DOHH2 (cell line): ENCODE results near the gene SCAMP1.

Source experiments
- H3F3A ChIP-seq: fragments of 200-600 bp; sonication (generic), shearing (Covaris generic); 2 replicates; pipeline ENCODE4 v1.6.0; 2016; ENCODE audit warnings: antibody characterized with exemption, mild to moderate bottlenecking; ENCODE audit not compliant: control insufficient read depth, insufficient read depth
- H3K27ac ChIP-seq: fragments of 200-600 bp; sonication (generic); 2 replicates; pipeline ENCODE4 v1.5.1; 2014; ENCODE audit warnings: low read depth, mild to moderate bottlenecking, low read length, moderate library complexity
- H3K27me3 ChIP-seq: fragments of 200-600 bp; sonication (generic); 2 replicates; pipeline ENCODE4 v1.6.1; 2014; ENCODE audit warnings: mild to moderate bottlenecking, low read length, mixed read lengths; ENCODE audit not compliant: control insufficient read depth
- H3K36me3 ChIP-seq: fragments of 200-600 bp; sonication (generic); 2 replicates; pipeline ENCODE4 v1.6.1; 2014; ENCODE audit warnings: mild to moderate bottlenecking, low read length, moderate library complexity, mixed read lengths; ENCODE audit not compliant: control insufficient read depth
- H3K4me1 ChIP-seq: fragments of 200-600 bp; sonication (generic); 2 replicates; pipeline ENCODE4 v1.6.1; 2014; ENCODE audit warnings: mild to moderate bottlenecking, low read length, mixed read lengths; ENCODE audit not compliant: control insufficient read depth
- H3K4me2 ChIP-seq: fragments of 200-600 bp; sonication (generic); 2 replicates; pipeline ENCODE4 v1.6.0; 2014; ENCODE audit warnings: mild to moderate bottlenecking, low read length, moderate library complexity
- H3K4me3 ChIP-seq: fragments of 200-600 bp; sonication (generic); 2 replicates; pipeline ENCODE4 v1.5.1; 2014; ENCODE audit warnings: mild to moderate bottlenecking, low read length, mixed read lengths
- H3K79me2 ChIP-seq: fragments of 200-600 bp; sonication (generic); 2 replicates; pipeline ENCODE4 v1.6.1; 2014; ENCODE audit warnings: mild to moderate bottlenecking, low read length, mixed read lengths; ENCODE audit not compliant: control insufficient read depth
- H3K9me2 ChIP-seq: fragments of 200-600 bp; sonication (generic); replicated peaks from 2 replicates; pipeline ENCODE4 v1.6.1; 2014; ENCODE audit warnings: mild to moderate bottlenecking, low read length, mixed read lengths; ENCODE audit not compliant: control insufficient read depth
- H3K9me3 ChIP-seq: fragments of 200-600 bp; sonication (generic); 2 replicates; pipeline ENCODE4 v1.6.1; 2014; ENCODE audit warnings: antibody characterized with exemption, low read length, mixed read lengths; ENCODE audit not compliant: control insufficient read depth, insufficient read depth
- H4K20me1 ChIP-seq: fragments of 200-600 bp; sonication (generic); 2 replicates; pipeline ENCODE4 v1.6.0; 2014; ENCODE audit warnings: low read depth, mild to moderate bottlenecking, antibody characterized with exemption, low read length, moderate library complexity; ENCODE audit not compliant: control insufficient read depth, insufficient read depth
- EZH2phosphoT487 ChIP-seq: fragments of 200-600 bp; sonication (generic); IDR thresholded peaks from 2 replicates; pipeline ENCODE4 v1.6.1; 2017; ENCODE audit warnings: borderline replicate concordance, mild to moderate bottlenecking, antibody characterized with exemption, low read length, moderate library complexity, mixed read lengths
- TF ChIP-seq, protein P1 (sequence below): fragments of 200-600 bp; sonication (generic); IDR thresholded peaks from one replicate; pipeline ENCODE4 v1.5.1; 2014; ENCODE audit warnings: antibody characterized with exemption, mild to moderate bottlenecking, low read depth, low read length; ENCODE audit not compliant: poor library complexity, severe bottlenecking

The SCAMP1 gene

GRCh38 chr5:78424665-78425064, 64.2 kb downstream of the SCAMP1 start:
- Histone ChIP-seq H3K36me3 (peaks cover 27% of the 10 kb centered on the region), H3K27ac (no peak overlapping the region), H3K79me2 (no peaks in the 10 kb centered on the region), H3K4me1 (no peaks in the 10 kb centered on the region), H3K27me3 (no peaks in the 10 kb centered on the region), H4K20me1 (no peaks in the 10 kb centered on the region), H3K9me2 (no peaks in the 10 kb centered on the region), H3K4me3 (no peak overlapping the region), H3K4me2 (no peak overlapping the region), H3F3A (no peaks in the 10 kb centered on the region), H3K9me3 (no peaks in the 10 kb centered on the region)
- TF ChIP-seq EZH2phosphoT487, result no peak
- TF ChIP-seq, protein P1, sequence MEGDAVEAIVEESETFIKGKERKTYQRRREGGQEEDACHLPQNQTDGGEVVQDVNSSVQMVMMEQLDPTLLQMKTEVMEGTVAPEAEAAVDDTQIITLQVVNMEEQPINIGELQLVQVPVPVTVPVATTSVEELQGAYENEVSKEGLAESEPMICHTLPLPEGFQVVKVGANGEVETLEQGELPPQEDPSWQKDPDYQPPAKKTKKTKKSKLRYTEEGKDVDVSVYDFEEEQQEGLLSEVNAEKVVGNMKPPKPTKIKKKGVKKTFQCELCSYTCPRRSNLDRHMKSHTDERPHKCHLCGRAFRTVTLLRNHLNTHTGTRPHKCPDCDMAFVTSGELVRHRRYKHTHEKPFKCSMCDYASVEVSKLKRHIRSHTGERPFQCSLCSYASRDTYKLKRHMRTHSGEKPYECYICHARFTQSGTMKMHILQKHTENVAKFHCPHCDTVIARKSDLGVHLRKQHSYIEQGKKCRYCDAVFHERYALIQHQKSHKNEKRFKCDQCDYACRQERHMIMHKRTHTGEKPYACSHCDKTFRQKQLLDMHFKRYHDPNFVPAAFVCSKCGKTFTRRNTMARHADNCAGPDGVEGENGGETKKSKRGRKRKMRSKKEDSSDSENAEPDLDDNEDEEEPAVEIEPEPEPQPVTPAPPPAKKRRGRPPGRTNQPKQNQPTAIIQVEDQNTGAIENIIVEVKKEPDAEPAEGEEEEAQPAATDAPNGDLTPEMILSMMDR, result no peak

DNA sequence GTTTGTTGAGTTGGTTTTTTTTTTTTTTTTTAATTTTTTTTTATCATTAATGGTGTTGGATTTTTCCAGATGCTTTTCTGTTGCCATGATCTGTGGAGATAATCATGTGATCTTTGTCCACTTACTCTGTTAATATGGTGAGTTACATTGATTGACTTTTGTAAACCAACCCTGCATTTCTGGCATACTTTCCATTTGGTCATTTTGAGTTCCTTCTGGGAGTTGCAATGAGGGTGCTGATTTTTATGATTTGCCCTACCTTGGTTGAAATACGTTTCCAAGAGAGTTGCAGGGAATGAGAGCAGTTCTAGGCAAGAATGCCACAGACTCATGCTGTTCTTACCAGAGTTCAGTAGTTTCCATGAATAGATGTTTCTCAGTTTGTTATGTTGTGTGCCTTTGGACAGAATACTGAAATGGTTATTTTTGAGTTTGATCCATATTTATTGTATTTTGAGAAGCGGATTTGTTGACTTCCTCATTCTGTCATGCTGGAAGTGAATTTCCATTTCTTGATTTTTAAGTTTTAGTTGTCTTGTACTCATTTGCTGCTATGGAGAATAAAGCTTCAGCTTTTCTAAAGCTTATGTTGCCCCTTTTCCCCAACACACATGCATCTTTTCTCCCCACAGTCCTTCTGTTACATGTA, 69.0 kb downstream of the SCAMP1 start:
- H3K4me1 ChIP-seq, result no peaks in the 10 kb centered on the region
- H3K9me3 ChIP-seq, result no peaks in the 10 kb centered on the region
- H3K4me3 ChIP-seq, result no peak overlapping the region
- no peak overlapping the region for H3K4me2 ChIP-seq
- no peaks in the 10 kb centered on the region for H3K9me2 ChIP-seq
- no peaks in the 10 kb centered on the region for H3F3A ChIP-seq
- H3K79me2 ChIP-seq, result no peaks in the 10 kb centered on the region
- no peaks in the 10 kb centered on the region for H4K20me1 ChIP-seq
- H3K27ac ChIP-seq, result no peak overlapping the region
- no peaks in the 10 kb centered on the region for H3K27me3 ChIP-seq
- peaks cover 29% of the 10 kb centered on the region for H3K36me3 ChIP-seq
- TF ChIP-seq EZH2phosphoT487, result no peak
- TF ChIP-seq, protein P1, result no peak

- Histone ChIP-seq H3F3A (no peaks in the 10 kb centered on the region), H3K4me1 (no peaks in the 10 kb centered on the region), H3K9me3 (no peaks in the 10 kb centered on the region), H3K79me2 (no peaks in the 10 kb centered on the region), H3K9me2 (no peaks in the 10 kb centered on the region), H3K4me3 (no peak overlapping the region), H3K27me3 (no peaks in the 10 kb centered on the region), H3K36me3 (peaks cover 29% of the 10 kb centered on the region), H3K4me2 (no peak overlapping the region), H3K27ac (no peak overlapping the region), H4K20me1 (no peaks in the 10 kb centered on the region)
- no peak for TF ChIP-seq EZH2phosphoT487
- TF ChIP-seq, protein P1, result no peak
Measured at GRCh38 chr5:78430866-78431265, 70.4 kb downstream of the SCAMP1 start.

GRCh38 chr5:78433972-78434371, 73.6 kb downstream of the SCAMP1 start:
- Histone ChIP-seq H3K4me2 (no peak overlapping the region), H3K79me2 (no peaks in the 10 kb centered on the region), H3K27ac (no peak overlapping the region), H3K4me1 (no peaks in the 10 kb centered on the region), H4K20me1 (no peaks in the 10 kb centered on the region), H3F3A (no peaks in the 10 kb centered on the region), H3K9me3 (no peaks in the 10 kb centered on the region), H3K4me3 (no peak overlapping the region), H3K27me3 (no peaks in the 10 kb centered on the region), H3K36me3 (peaks cover 17% of the 10 kb centered on the region), H3K9me2 (no peaks in the 10 kb centered on the region)
- TF ChIP-seq, protein P1, result no peak
- TF ChIP-seq EZH2phosphoT487, result no peak
